Endothelial cell of umbilical vein (primary cell): ENCODE data around the gene TSPAN4. TPM values are rescaled to one million over a fixed set of nuclear protein-coding genes. Genes with fewer than 3 reads are reported as not detected.

Source experiments
- BruUV-seq: library from RNA; stranded (reverse); fragments of 400-500 nt; replicated peaks from 2 replicates; lab custom pipeline; 2021; lab: Mats Ljungman, UMichigan
- CTCF ChIA-PET: fragments of 300-600, 350-600 bp; sonication (Branson Sonifier 250); formaldehyde crosslinking; loops from one replicate; lab custom pipeline; 2021; ENCODE audit warnings: antibody characterized with exemption, inconsistent platforms; lab: Charles Lee
- POLR2A ChIA-PET: fragments of 300-600, 350-600 bp; sonication (Branson Sonifier 250); formaldehyde crosslinking; loops from one replicate; lab custom pipeline; 2021; ENCODE audit warnings: antibody characterized with exemption, inconsistent platforms; lab: Charles Lee
- DNase-seq: peaks from one replicate; pipeline ENCODE4 v3.0.0-alpha.2; 2011; ENCODE audit warnings: low read depth, low spot score
- FAIRE-seq: peaks from 2 replicates; lab custom pipeline; 2011; peaks lifted over from hg19 to GRCh38; lab: Jason Lieb, UNC
- H2AFZ ChIP-seq: 2 replicates; pipeline ENCODE4 v1.6.0; 2012; ENCODE audit warnings: low read depth, low read length, control low read depth, inconsistent platforms
- H3K27ac ChIP-seq: 2 replicates; pipeline ENCODE4 v1.5.1; 2011; ENCODE audit warnings: low read depth, mild to moderate bottlenecking, control low read depth, low read length, moderate library complexity; ENCODE audit not compliant: insufficient read depth
- H3K27me3 ChIP-seq, 2 experiments: 2 replicates each; pipeline versions ENCODE4 v1.6.0 to v1.6.1; 2011; ENCODE audit warnings: low read length in 2 of 2, mixed read lengths in 1 of 2; ENCODE audit not compliant: control insufficient read depth in 2 of 2, insufficient read depth in 2 of 2
- H3K36me3 ChIP-seq, 2 experiments: 2 replicates in 1 of 2; 3 replicates in 1 of 2; pipeline ENCODE4 v1.5.1; 2011; ENCODE audit warnings: low read length in 2 of 2, mild to moderate bottlenecking in 1 of 2, moderate library complexity in 1 of 2; ENCODE audit not compliant: control insufficient read depth in 2 of 2, insufficient read depth in 2 of 2; ENCODE audit errors: extremely low read depth in 1 of 2
- H3K4me1 ChIP-seq: 3 replicates; pipeline ENCODE4 v1.5.1; 2011; ENCODE audit warnings: mild to moderate bottlenecking, low read length; ENCODE audit not compliant: control insufficient read depth, insufficient read depth; ENCODE audit errors: extremely low read depth
- H3K4me2 ChIP-seq: 2 replicates; pipeline ENCODE4 v1.6.1; 2011; ENCODE audit warnings: low read length, control low read depth, mixed read lengths; ENCODE audit not compliant: insufficient read depth
- H3K4me3 ChIP-seq, 3 experiments: fragments of 200-600 bp in 1 of 3; sonication (generic), shearing (Covaris generic) in 1 of 3; replicated peaks in 1 of 3; 2 replicates each; pipeline ENCODE4 v1.5.1; 2011 to 2016; ENCODE audit warnings: control low read depth in 3 of 3, low read length in 3 of 3, mild to moderate bottlenecking in 2 of 3, inconsistent platforms in 1 of 3, low read depth in 1 of 3, moderate library complexity in 1 of 3; ENCODE audit not compliant: insufficient read depth in 1 of 3
- H3K79me2 ChIP-seq: 2 replicates; pipeline ENCODE4 v1.6.0; 2012; ENCODE audit warnings: low read length, inconsistent platforms; ENCODE audit not compliant: control insufficient read depth, insufficient read depth
- H3K9ac ChIP-seq: replicated peaks from 2 replicates; pipeline ENCODE3; 2011; ENCODE audit warnings: low read length, control low read depth; ENCODE audit not compliant: insufficient read depth; ENCODE audit errors: extremely low read depth
- H3K9me1 ChIP-seq: replicated peaks from 3 replicates; pipeline ENCODE4 v1.6.0; 2011; ENCODE audit warnings: mild to moderate bottlenecking, low read length; ENCODE audit not compliant: control insufficient read depth, insufficient read depth; ENCODE audit errors: extremely low read depth
- H3K9me3 ChIP-seq: replicated peaks from 2 replicates; pipeline ENCODE4 v1.5.1; 2012; ENCODE audit warnings: low read length, inconsistent platforms; ENCODE audit not compliant: control insufficient read depth, insufficient read depth
- H4K20me1 ChIP-seq: replicated peaks from 2 replicates; pipeline ENCODE3; 2011; ENCODE audit warnings: mild to moderate bottlenecking, low read length; ENCODE audit not compliant: control insufficient read depth, insufficient read depth; ENCODE audit errors: extremely low read depth
- EZH2 ChIP-seq: IDR thresholded peaks from 2 replicates; pipeline ENCODE4 v1.6.1; 2012; ENCODE audit warnings: borderline replicate concordance, low read depth, mild to moderate bottlenecking, moderate library complexity, low read length, inconsistent platforms; ENCODE audit not compliant: severe bottlenecking
- FOS ChIP-seq: IDR thresholded peaks from 2 replicates; pipeline ENCODE4 v1.6.1; 2011; ENCODE audit warnings: mild to moderate bottlenecking, low read length, moderate library complexity, borderline replicate concordance; ENCODE audit not compliant: insufficient read depth
- GATA2 ChIP-seq: IDR thresholded peaks from 2 replicates; pipeline ENCODE4 v1.7.0; 2011; ENCODE audit warnings: low read depth, mild to moderate bottlenecking, moderate library complexity, mixed read lengths, low read length; ENCODE audit not compliant: insufficient read length, insufficient read depth
- JUN ChIP-seq: IDR thresholded peaks from 2 replicates; pipeline ENCODE4 v1.6.1; 2011; ENCODE audit warnings: borderline replicate concordance, low read depth; ENCODE audit not compliant: insufficient read length, insufficient read depth
- MYC ChIP-seq: IDR thresholded peaks from one replicate; pipeline ENCODE4 v1.6.1; 2011; ENCODE audit warnings: mild to moderate bottlenecking, low read depth, low read length
- POLR2A ChIP-seq: IDR thresholded peaks from 2 replicates; pipeline ENCODE4 v1.6.1; 2012; ENCODE audit warnings: low read depth, mild to moderate bottlenecking, control low read depth, low read length
- dilution Hi-C: fragments of 300-500 bp; cut with MboI; formaldehyde crosslinking; loops from one replicate; pipeline ENCODE4 v1.15.0; 2019; ENCODE audit warnings: low sequenced_read_pairs; ENCODE audit not compliant: extremely low pct_ligation_motif_present
- intact Hi-C: fragments of 100-400 bp; cut with micrococcal nuclease; formaldehyde crosslinking; loops from one replicate; pipeline ENCODE4 v1.10.0; 2022
- polyA plus RNA-seq, 4 experiments: library from polyadenylated mRNA; depleted of rRNA in 3 of 4; stranded (reverse) in 3 of 4; unstranded in 1 of 4; fragments of >200 nt; gene quantifications; 2 replicates each; pipeline versions ENCODE4 v1.2.1 to v1.2.3, GENCODE V29; 2011 to 2012; ENCODE audit warnings: missing spikeins in 1 of 4
- total RNA-seq: library from RNA; stranded (reverse); gene quantifications from 2 replicates; pipeline ENCODE4 v1.2.3, GENCODE V29; 2021
- TF ChIP-seq, protein P1 (sequence below): IDR thresholded peaks from 2 replicates; pipeline ENCODE4 v1.6.1; 2011; ENCODE audit not compliant: insufficient read depth, insufficient read length

TSPAN4 gene
- total and polyA plus RNA-seq, 2 donors (not counting 3 experiments of a cell fraction or from before 2014, with no cell fraction given), result 114 to 199 TPM

DNA sequence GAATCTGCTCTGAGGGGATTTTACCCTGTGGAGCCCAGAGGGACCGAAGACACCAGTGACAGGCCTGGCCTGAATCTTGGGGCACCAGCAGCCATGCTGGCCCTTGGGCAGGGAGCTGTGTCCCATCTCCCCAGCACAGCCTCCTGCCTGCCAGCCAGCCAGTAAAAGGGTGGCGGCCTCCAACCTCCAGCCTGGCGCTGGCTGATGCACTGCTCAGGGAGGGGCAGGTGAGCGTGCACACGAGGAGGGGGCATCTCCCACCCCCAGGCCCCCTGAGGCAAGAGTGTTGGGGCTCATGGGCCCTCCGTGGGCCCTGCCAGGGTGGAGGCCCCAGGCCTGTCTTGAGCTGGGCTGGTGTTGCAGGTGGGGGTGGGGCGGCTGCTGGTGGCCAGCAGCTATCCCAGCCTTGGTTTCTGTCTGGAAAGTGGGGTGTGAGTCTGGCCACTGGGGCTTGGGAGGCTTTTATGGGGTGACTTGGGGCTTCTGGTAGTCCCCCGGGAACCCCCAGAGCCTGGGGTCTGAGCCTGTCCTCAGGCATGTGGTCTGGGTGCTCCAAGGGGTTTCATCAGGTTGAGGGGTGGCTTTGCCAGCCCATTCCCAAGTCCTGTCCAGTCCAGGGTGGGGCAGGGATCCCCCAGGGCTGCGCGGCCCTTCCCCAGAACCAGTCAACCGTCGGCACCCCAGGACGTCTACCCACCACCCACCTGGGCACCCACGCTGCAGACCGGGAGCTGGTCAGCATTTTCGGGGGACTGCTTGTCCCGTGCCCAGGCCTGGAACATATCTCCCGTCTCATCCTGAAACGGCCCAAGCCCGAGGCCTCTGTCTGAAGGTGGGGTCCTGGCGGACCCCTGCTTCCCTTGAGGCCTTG is 17.8 kb downstream of the TSPAN4 start:
- no peak for DNase-seq
- no peak for FAIRE-seq
- Histone ChIP-seq H3K79me2 (no peaks in the 10 kb centered on the region), H3K9me3 (no peaks in the 10 kb centered on the region), H3K4me2 (no peak overlapping the region), H3K36me3 (peaks cover 0 to 6% of the 10 kb centered on the region in 2 experiments), H3K4me3 (no peak overlapping the region), H3K9ac (no peak overlapping the region), H3K27ac (no peak overlapping the region), H4K20me1 (no peaks in the 10 kb centered on the region), H3K9me1 (no peaks in the 10 kb centered on the region), H2AFZ (no peak overlapping the region), H3K27me3 (no peaks in the 10 kb centered on the region), H3K4me1 (no peaks in the 10 kb centered on the region)
- dilution Hi-C loops (no loop called here), intact Hi-C loops (no loop called here)
- TF ChIP-seq, protein P1, sequence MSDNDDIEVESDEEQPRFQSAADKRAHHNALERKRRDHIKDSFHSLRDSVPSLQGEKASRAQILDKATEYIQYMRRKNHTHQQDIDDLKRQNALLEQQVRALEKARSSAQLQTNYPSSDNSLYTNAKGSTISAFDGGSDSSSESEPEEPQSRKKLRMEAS, result no peak
- TF ChIP-seq MYC (no peak), GATA2 (no peak), POLR2A (no peak), FOS (no peak), JUN (no peak)
- BruUV-seq, result no TSS peak
- CTCF ChIA-PET, result interaction anchor here (0.7 to 1.1 kb wide), 2 partner anchors 20 to 38 kb away, joined by 3 to 4 read pairs; no protein-coding TSS in a partner anchor
- POLR2A ChIA-PET, result no interaction called here

DNA sequence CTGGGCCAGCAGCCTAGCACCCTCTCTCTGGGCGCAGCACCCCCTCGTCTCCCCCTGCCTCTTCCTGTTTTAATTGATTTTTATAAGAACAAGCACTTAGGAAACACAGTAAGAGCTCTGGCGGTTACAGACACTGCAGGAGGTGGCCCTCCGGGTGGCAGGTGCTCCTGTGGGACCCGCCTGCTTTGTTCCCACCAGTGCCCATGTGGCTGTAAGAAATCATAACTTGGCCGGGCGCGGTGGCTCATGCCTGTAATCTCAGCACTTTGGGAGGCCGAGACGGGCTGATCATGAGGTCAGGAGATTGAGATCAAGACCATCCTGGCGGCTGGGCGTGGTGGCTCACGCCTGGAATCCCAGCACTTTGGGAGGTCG is 18.4 kb downstream of the TSPAN4 start:
- ChIA-PET CTCF (no interaction called here), POLR2A (no interaction called here)
- dilution Hi-C loops, result no loop called here
- no TSS peak for BruUV-seq
- DNase-seq, result no peak
- Histone ChIP-seq H4K20me1 (no peaks in the 10 kb centered on the region), H3K9ac (no peak overlapping the region), H3K9me3 (no peaks in the 10 kb centered on the region), H3K9me1 (no peaks in the 10 kb centered on the region), H3K4me1 (no peaks in the 10 kb centered on the region), H3K79me2 (no peaks in the 10 kb centered on the region), H3K36me3 (peaks cover 0 to 10% of the 10 kb centered on the region in 2 experiments), H3K27ac (no peak overlapping the region), H3K4me3 (no peak overlapping the region), H3K4me2 (no peak overlapping the region), H2AFZ (no peak overlapping the region), H3K27me3 (no peaks in the 10 kb centered on the region)
- TF ChIP-seq POLR2A (no peak), MYC (no peak), EZH2 (no peak)
- TF ChIP-seq, protein P1, result no peak
- no peak for FAIRE-seq
- intact Hi-C loops, result no loop called here
